ENCODE results near the gene TMEM147.
A peak's percentile ranks its signal among the peaks of the same experiment; 100 is the strongest.

Gene TMEM147

DNA sequence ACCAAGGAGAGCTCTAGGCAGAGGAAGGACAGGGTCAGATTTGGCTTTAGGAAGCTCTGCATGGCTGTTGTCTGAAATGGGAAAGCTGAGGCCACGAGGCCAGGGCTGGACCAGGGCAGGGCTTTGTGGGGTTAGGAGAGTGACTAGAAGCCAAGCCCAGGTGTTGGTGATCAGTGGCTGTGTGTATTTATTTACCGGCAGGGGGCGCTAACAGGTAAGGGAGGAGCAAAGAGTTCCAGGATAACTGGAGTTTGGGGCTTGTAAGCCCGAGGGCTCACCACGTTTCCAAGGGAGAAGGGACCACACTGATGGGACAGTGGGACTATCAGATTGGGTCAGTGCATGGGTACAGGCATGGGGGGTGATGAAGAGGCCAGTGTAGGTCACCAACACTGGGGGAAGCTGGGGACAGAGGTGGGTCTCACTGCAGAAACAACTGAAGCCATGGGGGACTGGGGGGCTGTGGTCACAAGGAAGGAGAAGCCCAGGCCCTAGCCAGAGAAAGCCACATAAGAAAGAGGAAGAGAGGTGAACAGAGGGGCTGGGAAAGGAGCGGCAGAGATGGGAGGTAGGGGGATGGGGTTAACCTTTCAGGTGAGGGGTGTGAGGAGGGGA, 3.9 kb downstream of the TMEM147 start:
- DNase-seq, result peak; percentile 13 to 38 (median 24)

DNA sequence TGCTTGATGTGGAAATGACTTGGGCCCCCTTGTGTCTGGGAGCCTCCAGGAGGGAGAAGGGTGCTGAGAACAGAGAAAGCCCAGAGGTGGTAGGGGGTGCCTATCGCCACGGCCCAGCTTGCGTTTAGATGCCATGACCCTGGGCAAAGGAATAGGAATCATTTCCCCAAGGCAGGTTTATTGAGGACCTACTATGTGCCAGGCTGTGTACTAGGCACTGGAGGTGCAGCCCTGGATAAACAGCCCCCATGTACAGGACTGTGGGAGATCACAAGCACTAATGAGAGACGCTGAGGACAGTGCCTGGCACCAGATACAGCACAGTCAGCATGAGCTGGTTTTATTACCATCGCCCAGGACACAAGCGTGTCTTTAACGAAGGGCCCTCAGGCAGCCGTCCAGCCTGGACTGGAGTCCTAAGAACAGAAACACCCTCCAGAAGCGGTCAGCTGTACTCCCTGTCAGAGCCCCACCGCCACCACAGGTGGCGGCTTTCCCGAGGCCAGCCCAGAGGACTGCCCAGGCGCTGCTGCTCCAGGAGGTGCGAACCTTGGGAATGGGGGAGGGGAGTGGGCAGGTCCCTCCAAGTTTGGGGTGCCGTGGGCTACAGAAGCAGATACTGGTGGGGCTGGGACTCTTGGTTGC, 4.6 kb downstream of the TMEM147 start:
- DNase-seq, result no peak

DNA sequence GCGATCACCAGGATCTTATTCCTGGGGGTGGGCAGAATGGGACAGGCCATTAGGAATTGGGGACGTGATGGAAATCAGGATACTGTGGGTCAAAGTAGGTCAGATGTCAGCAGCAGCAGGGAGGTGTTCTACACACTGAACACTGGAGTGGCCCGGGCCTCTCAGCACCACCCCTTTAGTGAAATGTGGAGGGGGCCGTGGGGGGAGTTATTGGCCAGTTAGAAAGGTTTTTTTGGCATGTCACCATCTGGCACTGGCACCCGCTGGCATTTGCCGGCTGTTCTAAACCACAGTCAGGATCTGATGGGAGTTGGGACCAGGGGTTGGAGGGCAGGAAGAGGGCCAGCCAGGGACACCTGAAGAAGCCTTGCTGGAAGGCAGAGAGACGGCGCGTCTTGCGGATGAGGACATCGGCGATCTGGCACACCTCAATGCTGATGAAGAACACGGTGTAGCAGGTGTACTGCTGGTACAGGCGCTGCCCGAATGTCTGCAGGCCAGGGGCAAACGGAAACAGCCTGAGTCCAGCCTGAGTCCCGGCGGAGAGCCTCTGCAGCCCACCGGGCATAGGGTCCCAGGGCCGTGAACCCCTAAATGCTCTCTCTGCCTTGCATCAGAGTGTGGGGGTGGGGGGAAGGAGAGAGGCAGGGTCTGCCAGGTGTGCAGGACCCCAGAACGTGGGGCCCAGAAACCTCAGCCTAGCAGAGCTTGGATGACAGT, 5.8 kb downstream of the TMEM147 start:
- DNase-seq, result no peak

DNA sequence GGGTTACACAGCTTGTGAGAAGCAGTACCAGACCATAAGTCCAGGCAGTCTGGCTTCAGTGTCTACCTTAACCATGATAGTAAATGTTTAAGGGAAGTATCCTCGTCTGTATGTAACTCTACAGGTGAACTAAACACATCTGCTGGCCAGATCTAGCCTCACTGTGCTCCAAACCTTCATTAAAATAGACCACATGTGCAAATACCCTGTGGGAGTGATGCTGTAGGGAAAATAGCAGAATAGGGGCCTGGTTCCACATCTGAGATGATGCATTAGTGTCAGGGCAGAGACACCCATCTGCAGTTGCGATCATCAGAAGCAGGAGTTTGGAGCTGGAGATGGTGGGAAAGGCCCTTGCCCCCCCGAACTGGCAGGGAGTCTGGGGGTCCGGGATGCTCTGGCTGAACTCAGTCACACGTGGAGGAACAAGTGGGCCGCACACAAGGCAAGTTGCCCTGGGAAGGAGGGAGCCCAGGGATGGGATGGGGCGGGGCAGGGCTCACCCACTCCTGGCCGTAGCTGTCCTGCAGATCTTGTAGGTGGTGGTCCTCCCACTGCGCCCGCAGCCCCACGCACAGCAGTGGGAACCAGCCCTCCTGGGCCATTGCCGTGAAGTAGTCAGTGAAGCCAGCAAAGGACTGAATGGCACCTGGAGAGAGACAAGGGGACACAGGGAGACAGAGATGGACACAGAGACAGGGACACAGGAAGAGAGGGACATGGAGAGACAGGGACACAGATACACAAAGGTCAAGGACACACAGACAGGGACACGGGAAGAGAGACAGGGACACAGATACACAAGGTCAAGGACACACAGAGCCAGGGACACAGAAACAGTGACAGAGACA, 7.3 kb downstream of the TMEM147 start:
- DNase-seq, result no peak

DNA sequence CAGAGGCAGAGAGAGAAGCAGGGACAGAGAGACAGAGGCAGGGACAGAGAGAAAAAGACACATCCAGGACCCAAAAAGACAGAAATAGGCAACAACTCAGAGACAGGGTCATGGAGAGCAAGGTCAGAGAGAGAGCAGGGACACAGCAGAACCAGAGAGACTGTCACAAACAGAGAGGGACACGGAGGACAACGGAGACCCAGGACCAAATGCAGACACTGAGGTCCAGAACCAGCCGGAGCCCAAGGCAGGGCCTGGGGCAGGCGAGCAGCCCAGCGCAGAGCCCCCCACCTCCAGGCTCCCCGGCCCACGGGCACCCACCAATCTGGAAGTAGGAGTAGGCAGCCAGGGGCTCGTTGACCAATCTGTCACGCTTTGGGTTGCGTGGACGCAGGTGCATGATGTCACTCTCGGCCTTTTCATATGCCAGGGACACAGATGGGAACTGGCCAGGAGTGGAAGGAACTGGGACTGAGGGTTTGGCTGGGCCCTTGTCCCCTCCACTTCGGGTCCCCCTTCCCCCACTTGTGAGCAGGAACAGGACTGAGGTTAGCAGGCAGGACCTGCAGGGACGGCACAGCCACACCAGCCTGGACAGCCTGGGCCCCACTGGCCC, 8.1 kb downstream of the TMEM147 start:
- no peak for DNase-seq

DNA sequence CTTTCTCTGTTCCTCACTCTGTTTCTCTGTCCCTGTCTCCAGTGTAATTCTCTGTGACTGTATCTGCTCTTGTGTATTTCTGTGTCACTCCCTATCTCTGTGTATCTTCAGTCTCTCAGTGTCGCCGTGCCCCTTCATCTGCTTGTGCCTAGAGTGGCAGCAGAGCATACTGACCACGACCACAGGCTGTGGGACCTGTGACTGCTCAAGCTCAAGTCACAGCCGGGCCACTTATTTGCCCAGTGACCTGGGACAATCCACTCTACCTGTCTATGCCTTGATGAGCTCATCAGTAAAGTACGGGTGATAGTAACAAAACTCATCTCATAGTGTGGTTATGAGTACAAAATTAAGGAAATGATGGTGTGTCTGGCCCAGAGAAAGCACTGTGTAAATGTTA, 8.7 kb downstream of the TMEM147 start:
- no peak for DNase-seq

DNA sequence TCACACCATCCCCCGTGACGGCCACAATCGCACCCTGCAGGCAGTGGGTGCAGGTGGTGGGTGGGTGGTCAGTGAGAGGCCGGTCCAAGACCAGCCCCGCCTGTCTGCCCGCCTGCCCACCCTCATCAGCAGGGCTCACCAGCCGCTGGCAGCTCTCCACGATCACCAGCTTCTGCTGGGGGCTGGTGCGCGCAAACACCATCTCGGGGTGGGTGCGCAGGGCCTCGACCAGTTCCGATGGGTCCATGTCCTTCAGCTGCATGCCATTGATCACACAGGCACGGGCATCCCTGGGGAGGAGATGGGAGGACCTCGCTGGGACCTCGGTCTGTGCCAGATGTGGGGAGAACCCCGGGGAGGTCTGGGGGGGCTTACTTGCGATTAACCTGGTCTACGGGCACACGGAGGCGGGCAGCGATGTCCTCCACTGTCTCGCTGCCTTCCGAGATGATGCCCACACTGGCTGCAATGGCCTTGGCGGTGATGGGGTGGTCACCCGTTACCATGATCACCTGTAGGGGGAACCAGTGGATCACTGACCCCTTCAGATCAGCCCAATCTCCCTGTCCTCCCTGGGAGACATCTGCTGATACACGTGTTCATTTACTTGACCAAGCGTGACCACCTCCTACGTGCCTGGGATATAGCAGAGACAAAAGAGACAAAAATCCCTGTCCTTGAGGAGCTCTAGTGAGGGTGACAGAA, 10.0 kb downstream of the TMEM147 start:
- no peak for DNase-seq

DNA sequence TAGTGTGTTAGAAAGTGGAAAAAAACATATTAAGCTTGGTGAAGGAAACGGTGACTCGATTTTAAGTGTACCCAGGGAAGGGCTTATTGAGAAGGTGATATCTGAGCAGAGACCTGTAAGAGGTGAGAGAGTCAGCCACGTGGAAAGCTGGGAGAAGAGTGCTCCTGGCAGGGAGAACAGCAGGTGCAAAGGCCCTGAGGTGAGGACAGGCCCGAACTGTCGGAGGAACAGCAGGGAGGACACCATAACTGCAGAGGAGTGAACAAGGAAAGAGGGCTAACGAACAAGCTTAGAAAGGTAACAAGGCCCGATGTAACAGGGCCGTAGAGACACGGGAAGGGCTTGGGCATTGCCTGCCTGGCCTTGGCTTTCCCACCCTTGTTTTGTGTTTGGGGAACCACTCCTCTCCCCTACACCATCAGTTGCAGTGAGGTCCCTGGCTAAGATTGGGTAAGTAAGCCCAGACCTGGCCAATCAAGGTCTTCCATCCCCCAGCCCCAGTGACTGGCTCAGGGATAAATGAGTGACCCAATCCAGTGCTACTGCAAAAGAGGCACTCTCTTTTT, 10.7 kb downstream of the TMEM147 start:
- no peak for DNase-seq

DNA sequence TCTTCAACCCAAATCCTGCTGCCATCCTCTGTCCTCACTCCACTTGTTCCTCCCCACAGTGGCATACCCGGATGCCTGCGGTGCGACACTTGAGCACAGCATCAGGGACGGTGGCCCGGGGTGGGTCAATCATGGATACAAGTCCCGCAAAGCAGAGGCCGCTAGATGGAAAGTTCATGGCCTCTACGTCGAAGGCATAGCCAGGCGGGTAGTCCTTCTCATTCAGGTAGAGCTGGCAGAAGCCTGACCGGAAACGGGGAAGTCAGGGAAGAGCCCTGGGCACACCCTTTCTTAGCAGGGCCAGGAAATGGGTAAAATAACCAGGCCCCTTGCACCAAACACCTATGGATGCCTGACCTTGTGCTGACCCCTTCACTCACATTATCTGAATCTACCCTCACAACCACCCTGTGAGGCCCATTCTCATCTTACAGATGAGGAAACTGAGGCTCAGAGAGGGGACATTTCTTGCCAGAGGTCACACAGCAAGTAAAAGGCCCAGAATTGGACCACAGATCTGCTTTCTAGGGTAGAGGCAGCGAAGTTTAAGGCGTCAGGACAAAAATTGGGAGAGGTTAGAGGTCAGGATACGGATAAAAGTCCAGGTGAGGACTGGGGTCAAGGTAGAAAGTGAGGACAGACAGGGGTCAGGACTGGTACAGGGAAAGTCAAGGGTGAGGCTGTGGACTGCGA, 11.6 kb downstream of the TMEM147 start:
- no peak for DNase-seq

DNA sequence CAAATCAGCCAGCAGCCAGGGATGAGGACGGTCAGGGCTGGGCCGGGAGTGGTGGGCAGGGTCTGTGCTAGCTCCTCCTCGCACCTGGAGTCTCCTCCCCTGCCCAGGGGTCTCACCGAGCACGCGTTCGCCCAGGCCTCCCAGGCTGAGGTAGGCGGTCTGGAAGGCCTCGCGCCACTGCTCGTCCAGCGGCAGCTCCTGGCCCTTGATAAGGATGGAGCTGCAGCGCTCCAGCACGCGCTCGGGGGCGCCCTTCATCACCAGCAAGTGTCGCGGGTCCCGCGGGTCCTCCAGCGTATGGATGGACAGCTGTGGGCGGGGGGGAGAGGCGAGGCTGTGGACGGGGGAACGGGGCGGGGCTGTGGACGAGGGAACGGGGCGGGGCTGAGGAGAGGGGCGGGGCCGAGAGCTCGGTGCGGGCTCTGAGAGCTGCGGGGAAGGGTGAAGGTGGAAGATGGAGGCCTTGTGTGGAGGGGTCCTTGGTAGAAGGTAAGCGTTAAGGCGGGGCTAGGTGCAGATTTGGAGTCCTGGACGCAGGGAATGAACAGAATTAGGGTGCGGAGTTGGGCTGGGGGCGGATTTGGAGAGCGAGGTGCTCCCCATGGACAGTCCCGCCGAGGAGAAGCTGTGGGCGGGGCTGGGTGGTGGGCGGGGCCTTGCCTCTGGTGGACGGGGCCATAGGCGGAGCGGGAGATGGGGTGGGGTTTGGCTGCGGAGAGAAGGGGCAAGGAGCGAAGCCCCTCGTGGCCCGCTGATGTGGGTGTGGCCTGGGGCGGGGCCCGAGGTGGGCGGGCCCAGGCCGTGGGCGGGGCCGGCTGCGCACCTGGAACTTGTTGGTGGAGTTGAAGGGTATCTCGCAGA, 12.3 kb downstream of the TMEM147 start:
- DNase-seq, result peak in 2 of 4 experiments; percentile 11 to 32

DNA sequence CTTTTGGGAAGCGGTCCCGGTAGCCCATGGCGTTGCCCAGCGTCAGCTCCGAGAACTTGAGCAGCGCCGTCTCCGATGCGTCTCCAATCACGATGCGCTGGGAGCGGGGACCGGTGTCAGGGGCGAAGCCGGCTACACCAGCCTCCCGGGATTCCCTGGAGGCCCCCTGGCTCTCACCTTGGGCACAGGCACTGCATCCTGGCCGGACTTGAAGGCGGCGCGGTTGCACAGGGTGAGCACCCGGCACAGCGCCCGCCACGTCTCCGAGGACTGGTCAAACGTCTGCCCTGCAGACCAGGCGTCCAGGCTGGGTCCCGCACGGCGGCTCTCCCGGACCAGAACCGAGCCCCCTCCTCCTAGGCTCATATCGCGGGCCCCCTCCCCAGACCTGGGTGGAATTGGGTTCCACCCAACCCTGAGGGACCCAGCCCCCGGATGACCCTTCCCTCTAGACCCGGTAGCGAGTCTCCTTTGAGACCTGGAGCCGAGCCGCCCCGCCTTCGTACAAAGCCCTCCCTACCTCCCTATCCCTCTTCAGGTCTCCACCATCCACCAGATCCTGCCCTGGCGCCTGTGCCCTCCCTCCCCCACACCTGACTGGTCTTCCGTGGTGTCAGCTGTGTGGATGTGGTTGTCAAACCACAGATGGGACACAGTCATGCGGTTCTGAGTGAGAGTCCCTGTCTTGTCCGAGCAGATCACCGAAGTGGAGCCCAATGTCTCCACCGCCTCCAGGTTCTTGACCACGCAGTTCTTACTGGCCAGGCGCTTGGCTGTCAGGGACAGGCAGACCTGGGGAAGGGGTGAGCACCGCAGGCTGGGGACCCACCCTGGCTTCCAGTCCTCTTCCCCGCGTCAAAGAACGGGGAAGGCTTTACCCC, 13.2 kb downstream of the TMEM147 start:
- no peak for DNase-seq

DNA sequence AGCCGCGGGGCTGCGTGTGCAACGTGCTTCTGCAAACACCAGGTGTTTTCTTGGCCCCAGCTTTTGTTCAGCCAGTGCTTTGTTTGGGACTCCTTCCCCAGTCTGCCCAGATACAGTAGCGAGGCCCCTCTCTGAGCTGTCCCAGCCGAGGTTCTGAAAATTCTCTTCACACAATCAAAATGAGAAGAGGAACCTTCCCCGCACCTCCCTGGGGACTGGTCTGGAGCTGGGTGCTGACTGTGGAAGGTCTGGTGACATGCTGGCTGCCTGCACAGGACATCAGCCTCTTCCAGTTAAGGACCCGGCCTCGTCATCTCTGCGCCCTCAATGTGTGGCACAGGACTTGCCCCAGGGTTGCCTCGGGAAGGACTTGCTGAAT, 13.8 kb downstream of the TMEM147 start:
- DNase-seq, result no peak

DNA sequence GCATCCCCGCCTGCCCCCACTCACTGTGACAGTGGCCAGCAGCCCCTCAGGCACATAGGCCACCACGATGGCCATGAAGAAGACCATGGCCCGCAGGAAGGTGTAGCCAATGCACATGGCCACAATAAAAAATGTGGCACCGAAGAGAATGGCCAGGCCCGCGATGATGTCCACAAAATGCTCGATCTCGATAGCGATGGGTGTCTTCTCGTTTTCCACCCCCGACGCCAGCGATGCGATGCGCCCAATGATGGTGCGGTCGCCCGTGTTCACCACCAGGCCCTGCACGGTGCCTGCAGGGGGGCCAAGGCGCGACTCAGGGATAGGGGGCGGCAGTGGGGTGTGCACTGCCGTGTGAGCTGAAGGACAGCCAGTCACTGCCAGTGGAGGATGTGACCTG, 14.4 kb downstream of the TMEM147 start:
- no peak for DNase-seq

DNA sequence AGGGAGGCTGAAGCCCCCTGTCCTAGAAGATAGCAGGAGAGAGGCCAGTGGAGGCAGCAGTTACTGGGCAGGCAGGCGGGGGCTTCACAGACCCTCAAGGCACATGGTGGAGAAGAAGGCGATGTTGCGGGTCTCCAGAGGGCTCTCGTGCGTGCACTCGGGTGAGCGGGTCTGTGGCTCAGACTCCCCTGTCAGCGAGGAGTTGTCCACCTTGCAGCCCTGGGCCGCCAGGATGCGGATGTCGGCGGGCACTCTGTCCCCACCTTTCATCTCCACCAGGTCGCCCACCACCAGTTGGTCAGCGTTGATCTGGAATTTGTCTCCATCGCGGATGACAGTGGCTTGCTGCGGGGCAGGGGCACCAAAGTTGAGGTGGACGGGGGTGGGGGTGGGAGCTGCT, 14.8 kb downstream of the TMEM147 start:
- no peak for DNase-seq

DNA sequence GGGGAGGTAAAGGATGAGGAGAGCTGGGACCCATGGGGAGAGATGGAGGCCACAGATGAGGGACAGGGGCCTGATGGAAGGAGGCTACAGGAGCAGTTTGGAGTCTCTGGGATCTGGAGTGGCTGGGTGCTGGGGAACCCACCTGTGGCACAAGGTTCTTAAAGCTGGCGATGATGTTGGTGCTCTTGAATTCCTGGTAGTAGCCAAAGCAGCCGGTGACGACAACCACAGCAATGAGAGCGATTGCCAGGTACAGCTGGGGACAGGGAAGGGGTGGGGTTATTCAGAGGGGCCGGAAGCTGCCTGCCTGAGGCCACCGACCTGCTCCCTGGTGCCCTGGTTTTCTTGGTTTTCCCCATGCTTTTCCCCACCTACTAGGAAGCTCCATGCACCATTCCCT, 15.3 kb downstream of the TMEM147 start:
- DNase-seq, result no peak

DNA sequence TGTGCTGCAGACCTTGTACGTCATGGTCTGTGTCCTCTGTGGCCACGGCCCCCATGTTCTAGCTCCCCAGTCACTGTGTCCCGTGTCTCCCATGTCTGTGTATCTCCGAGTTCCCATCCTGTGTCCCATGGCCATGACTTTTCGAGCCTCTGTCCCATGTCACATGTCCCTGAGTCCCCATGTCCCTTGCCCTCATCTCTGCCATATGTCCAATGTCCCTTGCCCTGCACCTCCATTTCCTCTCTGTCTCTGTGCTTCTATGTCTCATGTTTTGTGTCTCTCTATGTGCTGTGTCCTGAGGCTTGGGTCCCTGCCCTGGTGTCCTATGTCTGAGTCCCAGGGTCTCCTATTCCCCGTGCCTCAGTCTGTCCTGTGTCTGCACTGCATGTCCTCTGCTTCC, 16.0 kb downstream of the TMEM147 start:
- no peak for DNase-seq

DNA sequence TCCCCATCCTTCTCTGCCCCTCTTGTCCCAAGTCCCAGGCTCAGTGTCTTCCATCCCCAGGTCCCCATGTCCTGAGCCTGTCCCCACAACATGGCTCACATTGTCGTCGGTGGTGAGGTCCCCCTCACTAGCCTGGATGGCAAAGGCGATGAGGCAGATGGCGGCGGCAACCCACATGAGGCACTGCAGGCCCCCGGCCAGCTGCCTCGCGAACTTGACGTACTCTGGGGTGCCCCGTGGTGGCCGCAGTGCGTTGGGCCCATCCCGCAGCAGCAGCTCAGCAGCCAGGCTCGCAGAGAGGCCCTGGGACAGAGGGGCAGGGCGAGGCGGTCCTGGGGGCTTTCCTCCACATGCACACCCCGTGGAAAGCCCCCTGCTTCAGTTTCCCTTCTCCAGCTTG, 16.9 kb downstream of the TMEM147 start:
- DNase-seq, result no peak

DNA sequence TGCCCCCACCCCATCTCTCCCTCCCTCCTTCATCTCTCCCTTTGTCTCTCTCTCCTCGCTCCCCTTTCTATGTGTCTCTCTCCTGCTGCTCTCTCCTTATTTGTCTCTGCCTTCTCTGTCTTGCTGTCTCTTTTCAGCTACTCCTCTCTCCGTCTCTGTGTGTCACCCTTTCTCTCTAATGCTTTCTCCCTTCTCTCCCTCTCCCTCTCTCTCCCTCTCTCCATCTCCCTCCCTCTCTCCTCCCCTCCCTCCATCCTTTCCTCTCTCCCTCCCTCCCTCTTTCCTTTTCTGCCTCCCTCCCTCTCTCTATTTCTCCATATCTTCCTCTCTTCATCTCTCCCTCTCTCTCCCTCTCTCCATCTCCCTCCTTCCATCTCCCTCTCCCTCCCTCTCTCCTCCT, 17.4 kb downstream of the TMEM147 start:
- DNase-seq, result no peak

DNA sequence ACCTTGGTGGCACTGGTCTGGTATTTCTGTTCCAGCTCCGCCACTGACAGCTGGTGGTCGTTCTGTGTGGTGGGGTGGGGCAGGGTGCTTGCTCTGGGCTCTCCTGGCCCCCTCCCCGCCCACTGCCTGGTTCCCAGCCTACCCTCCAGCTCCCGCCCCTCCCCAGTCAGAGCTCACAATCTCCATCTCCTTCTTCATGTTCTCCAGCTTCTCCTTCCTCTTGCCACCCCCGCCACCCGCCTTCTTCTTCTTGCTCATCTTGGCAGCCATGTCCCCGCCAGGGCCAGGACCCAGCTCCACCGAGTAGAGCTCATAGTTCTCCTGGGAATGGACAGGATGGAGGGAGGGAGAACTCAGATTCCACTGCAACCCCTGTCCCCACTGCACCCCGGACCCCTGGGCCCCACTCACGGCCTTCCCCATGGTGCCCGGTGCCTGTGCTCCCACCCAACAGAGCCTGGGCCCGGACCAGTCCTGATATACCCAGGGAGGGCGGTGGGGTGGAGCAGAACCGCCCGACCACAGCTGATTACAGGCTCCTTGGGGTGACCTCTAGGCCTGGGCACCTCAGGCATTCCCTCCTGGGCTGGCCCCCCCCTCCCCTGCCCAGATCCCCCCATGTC, 17.9 kb downstream of the TMEM147 start, which contains the start of gene ATP4A:
ATP4A (minus strand) TSS at position 452 of the 623 bp plus-strand sequence; CDS start at position 423, 29 bp downstream.
- no peak for DNase-seq
